HCT116 (cell line): ENCODE results near the gene CYP4A11. TPM values are rescaled to one million over a fixed set of nuclear protein-coding genes. Genes with fewer than 3 reads are reported as not detected.
A peak's percentile ranks its signal among the peaks of the same experiment; 100 is the strongest.

Experiments used
- ATAC-seq: fragments of 200-7000 bp; cut with Tn5 transposase; 2 replicates; pipeline ENCODE4 v1.9.1; 2020; ENCODE audit warnings: mild to moderate bottlenecking, moderate library complexity
- Bru-seq: library from RNA; stranded (reverse); fragments of 400-500 nt; gene quantifications from one replicate; lab custom pipeline; 2021; lab: Mats Ljungman, UMichigan
- BruChase-seq, 2 experiments: library from RNA; stranded (reverse); fragments of 400-500 nt; gene quantifications; one replicate each; lab custom pipeline; 2021; lab: Mats Ljungman, UMichigan
- BruUV-seq: library from RNA; stranded (reverse); fragments of 400-500 nt; replicated peaks from 2 replicates; lab custom pipeline; 2021; lab: Mats Ljungman, UMichigan
- CTCF ChIA-PET: fragments of 300-600 bp; sonication (Branson Sonifier 250); formaldehyde crosslinking; loops from one replicate; lab custom pipeline; 2021; ENCODE audit warnings: antibody characterized with exemption; lab: Charles Lee
- POLR2A ChIA-PET: fragments of 300-600, 350-600 bp; sonication (Branson Sonifier 250); formaldehyde crosslinking; loops from one replicate; lab custom pipeline; 2021; ENCODE audit warnings: antibody characterized with exemption; lab: Charles Lee
- RAD21 ChIA-PET, 2 experiments: fragments of 300-600 bp; sonication (Branson Sonifier 250); formaldehyde crosslinking; loops; one replicate each; lab custom pipeline; 2023; ENCODE audit warnings: low total read pairs in 2 of 2; ENCODE audit not compliant: uncharacterized antibody in 2 of 2, unreplicated experiment in 2 of 2, low non-redundant PET in 1 of 2; lab: Charles Lee
- DNase-seq: peaks from one replicate; pipeline ENCODE4 v3.0.0-alpha.2; 2010; ENCODE audit warnings: low read depth, low spot score
- H2AFZ ChIP-seq: fragments of 200-600 bp; shearing (Covaris generic), sonication (generic); 2 replicates; pipeline ENCODE4 v1.6.1; 2017; ENCODE audit warnings: low read depth, mixed run types, mixed read lengths, antibody characterized with exemption, low read length; ENCODE audit not compliant: poor library complexity, severe bottlenecking
- H3K27ac ChIP-seq: 2 replicates; pipeline ENCODE4 v1.5.1; 2012; ENCODE audit warnings: low read depth, low read length
- H3K27me3 ChIP-seq: fragments of 200-600 bp; sonication (generic); 2 replicates; pipeline ENCODE4 v1.6.1; 2016; ENCODE audit warnings: mixed run types, low read length, mixed read lengths; ENCODE audit not compliant: insufficient read depth
- H3K36me3 ChIP-seq, 2 experiments: fragments of 200-500 bp in 1 of 2; fragments of 200-600 bp in 1 of 2; sonication (Bioruptor generic) in 1 of 2; sonication (generic) in 1 of 2; 2 replicates each; pipeline versions ENCODE4 v1.5.1 to v1.6.1; 2014 to 2016; ENCODE audit warnings: low read length in 2 of 2, inconsistent platforms in 1 of 2, mixed read lengths in 1 of 2, mixed run types in 1 of 2; ENCODE audit not compliant: insufficient read depth in 2 of 2, control insufficient read depth in 1 of 2
- H3K4me1 ChIP-seq, 2 experiments: fragments of 200-600 bp in 1 of 2; sonication (generic) in 1 of 2; 2 replicates each; pipeline versions ENCODE4 v1.5.1 to v1.6.1; 2012 to 2017; ENCODE audit warnings: low read length in 2 of 2, inconsistent platforms in 1 of 2, mild to moderate bottlenecking in 1 of 2, mixed read lengths in 1 of 2, mixed run types in 1 of 2, moderate library complexity in 1 of 2; ENCODE audit not compliant: insufficient read depth in 2 of 2, control insufficient read depth in 1 of 2
- H3K4me2 ChIP-seq: fragments of 200-600 bp; sonication (generic); 2 replicates; pipeline ENCODE4 v1.6.1; 2017; ENCODE audit warnings: mixed run types, low read length, mixed read lengths
- H3K4me3 ChIP-seq, 2 experiments: fragments of 200-600 bp in 1 of 2; sonication (generic) in 1 of 2; replicated peaks in 1 of 2; 2 replicates each; pipeline ENCODE4 v1.5.1; 2011 to 2016; ENCODE audit warnings: low read length in 2 of 2, control low read depth in 1 of 2, low read depth in 1 of 2, mild to moderate bottlenecking in 1 of 2, mixed read lengths in 1 of 2, mixed run types in 1 of 2
- H3K79me2 ChIP-seq: fragments of 200-600 bp; sonication (generic); 2 replicates; pipeline ENCODE4 v1.6.1; 2017; ENCODE audit warnings: mild to moderate bottlenecking, mixed run types, low read length, moderate library complexity, mixed read lengths; ENCODE audit not compliant: insufficient read depth
- H3K9ac ChIP-seq: fragments of 200-600 bp; sonication (generic); 2 replicates; pipeline ENCODE4 v1.6.1; 2016; ENCODE audit warnings: low read length, mixed read lengths
- H3K9me2 ChIP-seq: fragments of 200-600 bp; sonication (generic), shearing (Covaris generic); 2 replicates; pipeline ENCODE4 v1.6.1; 2017; ENCODE audit warnings: mixed run types, mild to moderate bottlenecking, moderate library complexity; ENCODE audit not compliant: insufficient read depth
- H3K9me3 ChIP-seq, 2 experiments: fragments of 200-500 bp in 1 of 2; fragments of 200-600 bp in 1 of 2; sonication (Bioruptor generic) in 1 of 2; sonication (generic) in 1 of 2; 2 replicates each; pipeline ENCODE4 v1.6.1; 2014 to 2017; ENCODE audit warnings: low read length in 2 of 2, mixed read lengths in 2 of 2, inconsistent platforms in 1 of 2, low read depth in 1 of 2, mild to moderate bottlenecking in 1 of 2, mixed run types in 1 of 2, moderate library complexity in 1 of 2; ENCODE audit not compliant: control insufficient read depth in 1 of 2, insufficient read depth in 1 of 2
- H4K20me1 ChIP-seq: fragments of 200-600 bp; sonication (generic), shearing (Covaris generic); 2 replicates; pipeline ENCODE4 v1.6.1; 2017; ENCODE audit warnings: mixed run types, mild to moderate bottlenecking, moderate library complexity; ENCODE audit not compliant: insufficient read depth
- CBX3 ChIP-seq: IDR thresholded peaks from 2 replicates; pipeline ENCODE4 v1.6.1; 2012; ENCODE audit warnings: low read depth
- CEBPB ChIP-seq: IDR thresholded peaks from 2 replicates; pipeline ENCODE4 v1.6.1; 2012; ENCODE audit warnings: low read depth
- EGR1 ChIP-seq: IDR thresholded peaks from 2 replicates; pipeline ENCODE4 v1.6.1; 2012; ENCODE audit warnings: low read depth
- ELF1 ChIP-seq: IDR thresholded peaks from 2 replicates; pipeline ENCODE4 v1.6.1; 2012; ENCODE audit warnings: low read depth, borderline replicate concordance
- EZH2 ChIP-seq: fragments of 200-600 bp; sonication (generic); IDR thresholded peaks from 2 replicates; pipeline ENCODE4 v1.6.1; 2017; ENCODE audit warnings: antibody characterized with exemption, mixed run types
- EZH2phosphoT487 ChIP-seq: fragments of 200-600 bp; IDR thresholded peaks from 2 replicates; pipeline ENCODE4 v1.6.1; 2018; ENCODE audit warnings: antibody characterized with exemption, borderline replicate concordance
- FOSL1 ChIP-seq: IDR thresholded peaks from 2 replicates; pipeline ENCODE4 v1.6.1; 2012; ENCODE audit warnings: low read depth
- JUND ChIP-seq: IDR thresholded peaks from 2 replicates; pipeline ENCODE4 v1.6.1; 2012
- MAX ChIP-seq: IDR thresholded peaks from 2 replicates; pipeline ENCODE4 v1.6.1; 2012
- POLR2A ChIP-seq: IDR thresholded peaks from 2 replicates; pipeline ENCODE4 v1.7.0; 2011; ENCODE audit warnings: borderline replicate concordance; ENCODE audit not compliant: insufficient read depth, insufficient read length; ENCODE audit errors: extremely low read depth
- RAD21 ChIP-seq: IDR thresholded peaks from 2 replicates; pipeline ENCODE4 v1.6.1; 2012; ENCODE audit warnings: low read depth, mild to moderate bottlenecking
- SIN3A ChIP-seq: IDR thresholded peaks from 2 replicates; pipeline ENCODE4 v1.6.1; 2012; ENCODE audit warnings: low read depth
- SP1 ChIP-seq: IDR thresholded peaks from 2 replicates; pipeline ENCODE4 v1.6.1; 2012; ENCODE audit warnings: low read depth
- SRF ChIP-seq: IDR thresholded peaks from 2 replicates; pipeline ENCODE4 v1.6.1; 2012; ENCODE audit warnings: low read depth
- YY1 ChIP-seq: IDR thresholded peaks from 2 replicates; pipeline ENCODE4 v1.6.1; 2011; ENCODE audit warnings: low read length, low read depth, moderate library complexity, mild to moderate bottlenecking; ENCODE audit not compliant: insufficient replicate concordance; ENCODE audit errors: extremely low read depth
- ZBTB33 ChIP-seq: IDR thresholded peaks from 2 replicates; pipeline ENCODE4 v1.6.1; 2011; ENCODE audit warnings: mild to moderate bottlenecking, low read length, moderate library complexity; ENCODE audit not compliant: insufficient replicate concordance; ENCODE audit errors: extremely low read depth
- ZFX ChIP-seq: fragments of 450-650 bp; IDR thresholded peaks from 2 replicates; pipeline ENCODE4 v1.6.1; 2017
- ZNF274 ChIP-seq: fragments of 200-500 bp; sonication (Bioruptor generic); IDR thresholded peaks from 2 replicates; pipeline ENCODE4 v1.6.1; 2014; ENCODE audit warnings: mild to moderate bottlenecking, low read depth, low read length, inconsistent platforms
- intact Hi-C: fragments of 100-400 bp; cut with micrococcal nuclease; formaldehyde crosslinking; loops from 2 replicates; pipeline ENCODE4 v1.10.0; 2022
- long read RNA-seq: library from polyadenylated mRNA; unstranded; transcript quantifications from one replicate; pipeline ENCODE4 v2.0.0, GENCODE V29; 2021; ENCODE audit not compliant: unreplicated experiment
- polyA plus RNA-seq: library from polyadenylated mRNA; unstranded; fragments of >200 nt; gene quantifications from 2 replicates; pipeline ENCODE4 v1.2.1, GENCODE V29; 2012; ENCODE audit warnings: missing spikeins
- total RNA-seq: library from RNA; stranded (reverse); gene quantifications from one replicate; pipeline ENCODE4 v1.2.1, GENCODE V29; 2021; ENCODE audit not compliant: unreplicated experiment
- TF ChIP-seq, protein P1 (sequence below): IDR thresholded peaks from 2 replicates; pipeline ENCODE4 v1.6.1; 2012
- TF ChIP-seq, protein P2 (sequence below): IDR thresholded peaks from 2 replicates; pipeline ENCODE4 v1.6.1; 2012; ENCODE audit warnings: low read depth

The CYP4A11 gene, protein sequence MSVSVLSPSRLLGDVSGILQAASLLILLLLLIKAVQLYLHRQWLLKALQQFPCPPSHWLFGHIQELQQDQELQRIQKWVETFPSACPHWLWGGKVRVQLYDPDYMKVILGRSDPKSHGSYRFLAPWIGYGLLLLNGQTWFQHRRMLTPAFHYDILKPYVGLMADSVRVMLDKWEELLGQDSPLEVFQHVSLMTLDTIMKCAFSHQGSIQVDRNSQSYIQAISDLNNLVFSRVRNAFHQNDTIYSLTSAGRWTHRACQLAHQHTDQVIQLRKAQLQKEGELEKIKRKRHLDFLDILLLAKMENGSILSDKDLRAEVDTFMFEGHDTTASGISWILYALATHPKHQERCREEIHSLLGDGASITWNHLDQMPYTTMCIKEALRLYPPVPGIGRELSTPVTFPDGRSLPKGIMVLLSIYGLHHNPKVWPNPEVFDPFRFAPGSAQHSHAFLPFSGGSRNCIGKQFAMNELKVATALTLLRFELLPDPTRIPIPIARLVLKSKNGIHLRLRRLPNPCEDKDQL
- total RNA-seq, result not detected
- not detected in 2 replicates for polyA plus RNA-seq
- not detected for Bru-seq, nascent RNA
- BruChase-seq, experiment 1, labeled RNA remaining after a 6-hour chase, result not detected
- percentile 6 among the genes with signal in this experiment for BruChase-seq, experiment 2, labeled RNA remaining after a 2-hour chase
- long read RNA-seq, result 0 reads

DNA sequence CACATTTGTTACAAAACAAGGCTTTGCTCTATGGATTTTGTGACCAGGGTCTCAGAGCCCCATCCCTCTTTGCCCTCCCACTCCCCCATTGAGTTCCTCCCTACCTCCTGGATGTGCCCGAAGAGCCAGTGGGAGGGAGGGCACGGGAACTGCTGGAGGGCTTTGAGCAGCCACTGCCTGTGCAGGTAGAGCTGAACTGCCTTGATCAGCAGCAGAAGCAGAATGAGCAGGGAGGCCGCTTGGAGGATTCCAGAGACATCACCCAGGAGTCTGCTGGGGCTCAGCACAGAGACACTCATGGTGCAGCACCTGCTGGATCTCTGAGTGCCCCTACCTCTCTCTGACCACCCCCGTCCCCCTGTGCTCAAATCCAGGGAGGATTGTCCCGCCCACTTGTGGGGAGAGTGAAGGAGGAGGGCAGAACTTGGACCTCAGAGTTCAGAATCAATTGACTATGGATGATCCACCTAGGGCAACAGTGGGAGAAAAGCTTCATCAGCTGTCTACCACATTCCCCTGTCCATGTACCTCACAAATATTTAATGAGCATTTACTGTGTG, at the start of gene CYP4A11:
Gene CYP4A11 (minus strand): TSS at position 342 of the 560 bp plus-strand sequence. CDS start 43 bp downstream, at position 299.
- ATAC-seq (no peak), DNase-seq (no peak)
- Histone ChIP-seq H3K9me2 (no peaks in the 10 kb centered on the region), H3K79me2 (no peaks in the 10 kb centered on the region), H3K4me3 (no peak within 1 kb of the TSS), H4K20me1 (no peaks in the 10 kb centered on the region), H3K9me3 (no peaks in the 10 kb centered on the region), H3K36me3 (no peaks in the 10 kb centered on the region), H3K4me2 (no peak within 1 kb of the TSS), H3K27me3 (peaks cover 15% of the 10 kb centered on the region), H3K9ac (no peak within 1 kb of the TSS), H3K27ac (no peak within 1 kb of the TSS), H3K4me1 (no peaks in the 10 kb centered on the region), H2AFZ (no peak within 1 kb of the TSS)
- ChIA-PET CTCF (no interaction called here), POLR2A (no interaction called here), RAD21 (no interaction called here)
- BruUV-seq, result no TSS peak
- TF ChIP-seq FOSL1 (no peak), EZH2 (no peak), RAD21 (no peak), ELF1 (no peak), YY1 (no peak), EZH2phosphoT487 (no peak), ZBTB33 (no peak), POLR2A (no peak), JUND (no peak), MAX (no peak), SRF (no peak), CEBPB (no peak), SP1 (no peak), SIN3A (no peak), ZFX (no peak), ZNF274 (no peak), CBX3 (no peak), EGR1 (no peak)
- TF ChIP-seq, protein P1, sequence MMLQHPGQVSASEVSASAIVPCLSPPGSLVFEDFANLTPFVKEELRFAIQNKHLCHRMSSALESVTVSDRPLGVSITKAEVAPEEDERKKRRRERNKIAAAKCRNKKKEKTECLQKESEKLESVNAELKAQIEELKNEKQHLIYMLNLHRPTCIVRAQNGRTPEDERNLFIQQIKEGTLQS, result no peak
- TF ChIP-seq, protein P2, sequence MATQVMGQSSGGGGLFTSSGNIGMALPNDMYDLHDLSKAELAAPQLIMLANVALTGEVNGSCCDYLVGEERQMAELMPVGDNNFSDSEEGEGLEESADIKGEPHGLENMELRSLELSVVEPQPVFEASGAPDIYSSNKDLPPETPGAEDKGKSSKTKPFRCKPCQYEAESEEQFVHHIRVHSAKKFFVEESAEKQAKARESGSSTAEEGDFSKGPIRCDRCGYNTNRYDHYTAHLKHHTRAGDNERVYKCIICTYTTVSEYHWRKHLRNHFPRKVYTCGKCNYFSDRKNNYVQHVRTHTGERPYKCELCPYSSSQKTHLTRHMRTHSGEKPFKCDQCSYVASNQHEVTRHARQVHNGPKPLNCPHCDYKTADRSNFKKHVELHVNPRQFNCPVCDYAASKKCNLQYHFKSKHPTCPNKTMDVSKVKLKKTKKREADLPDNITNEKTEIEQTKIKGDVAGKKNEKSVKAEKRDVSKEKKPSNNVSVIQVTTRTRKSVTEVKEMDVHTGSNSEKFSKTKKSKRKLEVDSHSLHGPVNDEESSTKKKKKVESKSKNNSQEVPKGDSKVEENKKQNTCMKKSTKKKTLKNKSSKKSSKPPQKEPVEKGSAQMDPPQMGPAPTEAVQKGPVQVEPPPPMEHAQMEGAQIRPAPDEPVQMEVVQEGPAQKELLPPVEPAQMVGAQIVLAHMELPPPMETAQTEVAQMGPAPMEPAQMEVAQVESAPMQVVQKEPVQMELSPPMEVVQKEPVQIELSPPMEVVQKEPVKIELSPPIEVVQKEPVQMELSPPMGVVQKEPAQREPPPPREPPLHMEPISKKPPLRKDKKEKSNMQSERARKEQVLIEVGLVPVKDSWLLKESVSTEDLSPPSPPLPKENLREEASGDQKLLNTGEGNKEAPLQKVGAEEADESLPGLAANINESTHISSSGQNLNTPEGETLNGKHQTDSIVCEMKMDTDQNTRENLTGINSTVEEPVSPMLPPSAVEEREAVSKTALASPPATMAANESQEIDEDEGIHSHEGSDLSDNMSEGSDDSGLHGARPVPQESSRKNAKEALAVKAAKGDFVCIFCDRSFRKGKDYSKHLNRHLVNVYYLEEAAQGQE, result no peak
- intact Hi-C loops, result no loop called here
